ENCODE results near the gene TBC1D22A.

GRCh38 chr22:46753761-46754109 lies 8.7 kb upstream of the TBC1D22A start:
- no peak for TF ChIP-seq CTCF (IDR thresholded peaks at IDR 0.05; ENCODE audit: low read length)
- TF ChIP-seq EZH2phosphoT487 (IDR thresholded peaks at IDR 0.05; ENCODE audit: low read length) = no peak
- TF ChIP-seq EZH2 (optimal IDR thresholded peaks at IDR 0.05; ENCODE audit: low read depth, low read length) = no peak
